HG02623 (cell line): ENCODE data around the gene ETNK2.

Source experiments
- ATAC-seq: cut with Tn5 transposase; IDR thresholded peaks from one replicate; pipeline ENCODE4 v1.9.1; 2021; ENCODE audit warnings: moderate library complexity; ENCODE audit not compliant: unreplicated experiment

The ETNK2 gene

GRCh38 chr1:204149635-204150565, 1.9 kb downstream of the ETNK2 start:
- no peak for ATAC-seq

- no peak for ATAC-seq
These were observed 2.7 kb downstream of the ETNK2 start for GRCh38 chr1:204149107-204149506.

- no peak for ATAC-seq
These were observed 4.1 kb downstream of the ETNK2 start for GRCh38 chr1:204147406-204148383.

DNA sequence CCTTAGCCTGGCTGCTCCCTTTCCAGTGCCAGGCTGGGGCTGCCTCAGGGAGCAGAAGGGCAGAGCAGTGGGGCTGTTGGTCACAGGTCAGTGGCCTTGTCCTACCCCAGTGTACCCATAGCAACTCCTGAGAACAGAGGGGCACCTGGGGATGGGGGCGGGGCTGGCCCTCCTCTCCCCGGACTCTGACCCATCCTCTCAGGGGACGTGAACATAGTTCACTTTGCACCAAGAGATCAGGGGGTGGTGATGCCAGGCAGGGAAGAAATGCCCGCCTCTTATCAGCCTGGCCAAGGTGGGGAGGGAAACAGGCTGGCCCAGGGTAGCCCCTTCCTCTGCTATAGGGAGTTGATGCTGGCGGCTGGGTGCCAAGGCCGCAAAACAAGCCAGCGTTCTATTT, 4.9 kb downstream of the ETNK2 start:
- ATAC-seq = no peak

DNA sequence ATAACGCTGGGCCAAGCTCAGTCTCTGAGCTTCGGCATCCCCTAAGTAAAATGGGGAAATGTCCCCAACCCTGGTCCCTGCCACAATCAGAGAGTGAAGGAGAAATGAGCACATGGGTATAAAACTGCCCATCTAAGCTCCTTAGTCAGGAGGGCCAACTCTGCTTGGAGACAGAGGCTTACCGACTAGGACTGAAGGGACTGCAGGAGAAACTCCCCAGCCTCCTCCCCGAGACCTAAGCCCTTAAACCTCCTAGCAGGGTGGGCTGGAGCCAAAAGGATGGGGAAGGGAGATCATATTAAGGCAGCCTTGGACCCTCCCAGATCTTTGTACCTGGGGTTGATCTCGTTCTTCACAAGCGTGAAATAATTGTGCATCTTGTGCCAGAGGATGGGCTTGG, 5.5 kb downstream of the ETNK2 start:
- no peak for ATAC-seq

GRCh38 chr1:204145033-204145504, 6.8 kb downstream of the ETNK2 start:
- no peak for ATAC-seq

- no peak for ATAC-seq
These were observed 8.4 kb downstream of the ETNK2 start for GRCh38 chr1:204143276-204144041.

- no peak for ATAC-seq
These were observed 9.5 kb downstream of the ETNK2 start for GRCh38 chr1:204142032-204142974.

DNA sequence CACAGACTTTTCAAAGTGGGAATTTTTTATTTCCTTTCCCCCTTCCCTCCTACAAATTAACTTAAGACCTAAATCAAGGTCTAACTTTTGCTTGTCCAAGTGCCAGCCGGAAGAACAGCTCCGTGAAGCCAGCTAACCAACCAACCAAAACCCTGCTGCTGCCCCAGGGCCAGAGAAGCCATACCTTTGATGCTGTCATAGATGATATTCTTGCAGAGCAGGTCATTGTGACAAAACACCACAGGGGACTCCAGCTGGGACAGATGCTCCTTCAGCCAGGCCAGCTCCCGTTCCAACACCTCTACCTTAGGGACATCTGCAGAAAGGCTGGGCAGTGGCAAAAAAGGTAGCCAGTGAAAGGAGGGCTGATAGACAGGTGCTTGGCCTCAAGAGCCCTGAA, 10.7 kb downstream of the ETNK2 start:
- ATAC-seq = no peak

- no peak for ATAC-seq
These were observed 11.9 kb downstream of the ETNK2 start for GRCh38 chr1:204139952-204140351.

DNA sequence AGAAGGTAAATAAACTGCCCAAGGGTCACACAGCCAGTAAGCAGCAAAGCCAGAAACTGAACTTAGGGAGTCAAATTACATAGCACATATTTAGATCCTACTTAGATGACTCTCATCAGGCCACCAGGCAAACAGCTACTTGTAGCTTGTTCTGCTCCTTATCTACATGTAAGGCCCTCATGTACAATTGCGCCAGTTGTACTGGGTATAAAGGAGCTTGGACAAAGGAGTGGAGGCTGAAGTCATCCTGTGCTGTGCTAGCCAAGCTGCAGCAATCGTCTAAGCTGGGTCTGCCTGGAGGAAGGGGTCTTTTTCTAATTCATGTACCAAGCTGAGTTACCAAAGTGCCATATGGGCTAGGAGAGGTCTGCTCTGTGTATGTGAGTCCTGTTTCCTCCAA, 12.8 kb downstream of the ETNK2 start:
- ATAC-seq = no peak

GRCh38 chr1:204136814-204137213, 15.0 kb downstream of the ETNK2 start:
- ATAC-seq = no peak

GRCh38 chr1:204134103-204134502, 17.7 kb downstream of the ETNK2 start:
- ATAC-seq = no peak

- no peak for ATAC-seq
These were observed 19.1 kb downstream of the ETNK2 start for GRCh38 chr1:204132718-204133117.

DNA sequence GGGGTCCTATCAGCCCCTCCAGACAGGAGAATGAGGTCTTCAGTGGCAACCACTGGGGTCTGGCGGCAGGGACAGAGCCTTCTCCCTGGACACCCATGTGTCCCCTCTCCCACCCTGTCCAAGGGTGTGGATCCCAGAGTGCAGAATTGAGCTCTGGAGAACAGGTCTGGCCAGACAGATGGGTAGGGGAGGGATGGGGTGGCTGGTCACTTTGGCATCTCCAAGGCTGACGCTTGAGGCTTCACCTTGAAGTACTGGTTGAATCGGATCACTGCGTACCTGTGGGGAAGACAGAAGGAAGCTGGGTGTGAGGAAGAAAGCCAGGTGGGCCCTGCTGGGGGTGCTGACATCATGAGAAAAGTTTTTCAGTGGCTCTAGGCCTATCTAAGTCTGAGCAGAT, 19.9 kb downstream of the ETNK2 start:
- ATAC-seq = no peak

DNA sequence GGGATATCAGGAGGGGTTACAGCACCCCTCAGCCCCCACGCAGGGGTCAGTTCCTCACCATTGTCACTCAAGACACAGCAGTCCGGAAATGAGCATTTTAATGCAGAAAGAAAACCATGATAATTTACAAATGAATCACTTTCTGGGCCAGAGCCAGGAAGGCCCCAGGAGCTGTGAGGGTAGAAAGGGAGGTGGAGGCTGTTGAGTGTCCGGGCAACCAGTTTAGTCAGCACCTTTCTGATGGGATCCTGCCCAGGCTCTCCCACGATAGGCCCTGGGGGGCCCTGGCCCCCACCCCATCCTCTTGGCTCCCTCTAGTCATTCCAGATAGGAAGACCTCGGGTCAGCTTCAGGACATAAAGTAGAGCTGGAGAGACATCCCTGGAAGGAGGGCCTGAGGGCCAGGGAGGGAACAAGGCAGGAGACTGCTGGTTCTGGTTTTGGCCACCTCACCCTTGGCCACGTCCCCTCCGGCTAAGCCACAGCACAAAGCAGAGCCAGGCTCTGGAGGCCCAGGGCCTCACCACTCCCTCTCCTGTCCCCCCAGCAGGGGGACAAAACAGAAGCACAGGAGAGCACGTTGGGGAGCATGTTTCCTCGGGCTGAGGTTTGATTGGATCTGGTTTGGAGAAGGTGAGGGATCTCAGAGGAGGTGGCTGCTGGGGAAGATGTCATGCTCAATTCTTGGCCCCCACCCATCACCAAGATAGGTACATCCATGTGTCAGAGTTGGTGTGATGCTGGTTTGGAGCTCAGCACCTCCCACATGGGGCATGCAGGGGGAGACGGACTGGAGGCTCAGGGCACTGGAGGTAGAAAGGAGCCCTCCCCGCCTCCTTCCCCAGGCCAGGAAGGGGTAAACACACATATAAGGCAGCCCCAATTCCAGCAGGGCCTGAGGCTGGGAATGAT, 20.6 kb downstream of the ETNK2 start:
- no peak for ATAC-seq

DNA sequence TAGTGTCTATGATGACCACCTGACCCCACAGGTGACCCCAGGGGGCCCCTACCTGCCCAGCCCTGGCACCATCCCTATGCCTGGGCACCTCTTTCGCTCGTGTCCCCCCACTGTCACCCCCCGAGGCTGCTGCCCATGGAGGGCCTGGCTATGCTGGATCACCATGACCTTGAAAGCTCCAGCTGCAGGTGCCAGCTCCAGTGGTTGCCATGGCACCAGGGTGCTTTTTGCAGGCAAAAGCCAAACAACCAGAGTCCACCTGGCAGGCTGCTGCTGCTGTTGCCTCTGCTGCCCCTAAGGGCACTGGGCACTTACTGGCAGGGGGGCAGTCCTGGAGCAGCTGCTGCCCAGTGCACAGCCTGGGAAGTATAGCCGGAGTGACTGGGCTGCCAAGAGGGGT, 21.7 kb downstream of the ETNK2 start:
- no peak for ATAC-seq
